H9 (cell line): ENCODE results near the gene COTL1. TPM values are rescaled to one million over a fixed set of nuclear protein-coding genes. Genes with fewer than 3 reads are reported as not detected.

Experiments
- DNase-seq: peaks from one replicate; pipeline ENCODE4 v3.0.0-alpha.2; 2017
- H2AFZ ChIP-seq: one replicate; pipeline ENCODE4 v1.6.1; 2013; ENCODE audit warnings: mild to moderate bottlenecking, low read length, control low read depth, moderate library complexity
- H2AK5ac ChIP-seq: 2 replicates; pipeline ENCODE4 v1.6.1; 2013; ENCODE audit warnings: low read length, control low read depth, mixed read lengths; ENCODE audit not compliant: insufficient read length
- H2BK120ac ChIP-seq: one replicate; pipeline ENCODE4 v1.6.1; 2013; ENCODE audit warnings: low read depth, mild to moderate bottlenecking, low read length, control low read depth, inconsistent platforms; ENCODE audit not compliant: poor library complexity, severe bottlenecking
- H2BK12ac ChIP-seq: 2 replicates; pipeline ENCODE4 v1.6.1; 2013; ENCODE audit warnings: low read length, control low read depth, mixed read lengths, low read depth; ENCODE audit not compliant: insufficient read length
- H2BK15ac ChIP-seq: 2 replicates; pipeline ENCODE4 v1.6.1; 2013; ENCODE audit warnings: low read depth, low read length, control low read depth
- H2BK20ac ChIP-seq: one replicate; pipeline ENCODE4 v1.6.1; 2013; ENCODE audit warnings: low read depth, mild to moderate bottlenecking, low read length, control low read depth, inconsistent platforms; ENCODE audit not compliant: poor library complexity, severe bottlenecking
- H2BK5ac ChIP-seq: 2 replicates; pipeline ENCODE4 v1.6.1; 2013; ENCODE audit warnings: low read length, control low read depth, mixed read lengths; ENCODE audit not compliant: insufficient read length
- H3K14ac ChIP-seq: 2 replicates; pipeline ENCODE4 v1.6.1; 2013; ENCODE audit warnings: low read length, control low read depth; ENCODE audit not compliant: insufficient read depth
- H3K18ac ChIP-seq: 2 replicates; pipeline ENCODE4 v1.6.1; 2013; ENCODE audit warnings: low read depth, mild to moderate bottlenecking, mixed read lengths, low read length, control low read depth; ENCODE audit not compliant: insufficient read length
- H3K23ac ChIP-seq: 2 replicates; pipeline ENCODE4 v1.6.1; 2013; ENCODE audit warnings: low read length, control low read depth, mixed read lengths, low read depth; ENCODE audit not compliant: insufficient read length
- H3K23me2 ChIP-seq: 2 replicates; pipeline ENCODE4 v1.6.1; 2013; ENCODE audit warnings: low read depth, mild to moderate bottlenecking, mixed read lengths, low read length, control low read depth; ENCODE audit not compliant: insufficient read length, poor library complexity, severe bottlenecking
- H3K27ac ChIP-seq: 2 replicates; pipeline ENCODE4 v1.5.1; 2013; ENCODE audit warnings: low read length, control low read depth, mixed read lengths, low read depth; ENCODE audit not compliant: insufficient read length
- H3K27me3 ChIP-seq: 2 replicates; pipeline ENCODE4 v1.6.1; 2013; ENCODE audit warnings: low read length, control low read depth, inconsistent platforms; ENCODE audit not compliant: insufficient read depth
- H3K4ac ChIP-seq: 2 replicates; pipeline ENCODE4 v1.6.1; 2013; ENCODE audit warnings: low read depth, mild to moderate bottlenecking, control low read depth, inconsistent platforms, low read length, moderate library complexity
- H3K4me1 ChIP-seq: 2 replicates; pipeline ENCODE4 v1.6.1; 2013; ENCODE audit warnings: low read length, control low read depth, inconsistent platforms; ENCODE audit not compliant: insufficient read depth
- H3K4me2 ChIP-seq: 2 replicates; pipeline ENCODE4 v1.6.1; 2013; ENCODE audit warnings: low read length, control low read depth, mixed read lengths; ENCODE audit not compliant: insufficient read length, insufficient read depth
- H3K56ac ChIP-seq: 2 replicates; pipeline ENCODE4 v1.6.1; 2013; ENCODE audit warnings: low read depth, mild to moderate bottlenecking, mixed read lengths, low read length, control low read depth; ENCODE audit not compliant: insufficient read length
- H3K79me1 ChIP-seq: 2 replicates; pipeline ENCODE4 v1.6.1; 2013; ENCODE audit warnings: low read depth, mild to moderate bottlenecking, moderate library complexity, low read length, control low read depth, inconsistent platforms; ENCODE audit not compliant: insufficient read depth, poor library complexity, severe bottlenecking
- H3K79me2 ChIP-seq: 2 replicates; pipeline ENCODE4 v1.6.1; 2013; ENCODE audit warnings: low read length, control low read depth, inconsistent platforms; ENCODE audit not compliant: insufficient read depth
- H3K9ac ChIP-seq: 2 replicates; pipeline ENCODE4 v1.6.1; 2013; ENCODE audit warnings: low read length, control low read depth, mixed read lengths; ENCODE audit not compliant: insufficient read length; ENCODE audit errors: extremely low read depth
- H3K9me3 ChIP-seq: one replicate; pipeline ENCODE4 v1.6.1; 2013; ENCODE audit warnings: low read depth, low read length, inconsistent platforms; ENCODE audit not compliant: control insufficient read depth
- H3T11ph ChIP-seq: one replicate; pipeline ENCODE4 v1.6.1; 2013; ENCODE audit warnings: mild to moderate bottlenecking, low read length, control low read depth, inconsistent platforms
- H4K20me1 ChIP-seq: one replicate; pipeline ENCODE4 v1.6.1; 2013; ENCODE audit not compliant: control insufficient read depth, insufficient read length, insufficient read depth
- H4K5ac ChIP-seq: 2 replicates; pipeline ENCODE4 v1.6.1; 2013; ENCODE audit warnings: low read depth, mild to moderate bottlenecking, mixed read lengths, low read length, control low read depth; ENCODE audit not compliant: insufficient read length
- H4K8ac ChIP-seq: replicated peaks from 2 replicates; pipeline ENCODE4 v1.6.1; 2013; ENCODE audit warnings: low read length, control low read depth, mixed read lengths, low read depth; ENCODE audit not compliant: insufficient read length
- H4K91ac ChIP-seq: 2 replicates; pipeline ENCODE4 v1.6.1; 2013; ENCODE audit warnings: low read depth, mild to moderate bottlenecking, moderate library complexity, mixed read lengths, low read length, control low read depth; ENCODE audit not compliant: insufficient read length
- H3K27ac Mint-ChIP-seq, 3 experiments: 2 replicates in 2 of 3; 3 replicates in 1 of 3; pipeline ENCODE4 v1.8.0; 2020 to 2021; ENCODE audit warnings: mixed read lengths in 3 of 3, mild to moderate bottlenecking in 1 of 3, moderate library complexity in 1 of 3
- H3K27me3 Mint-ChIP-seq: 2 replicates; pipeline ENCODE4 v1.8.0; 2021; ENCODE audit warnings: low read depth, mild to moderate bottlenecking, moderate library complexity, mixed read lengths
- H3K36me3 Mint-ChIP-seq, 3 experiments: 2 replicates in 2 of 3; 3 replicates in 1 of 3; pipeline ENCODE4 v1.8.0; 2020 to 2021; ENCODE audit warnings: low read depth in 3 of 3, mixed read lengths in 3 of 3; ENCODE audit not compliant: insufficient read depth in 1 of 3
- H3K4me1 Mint-ChIP-seq, 2 experiments: 2 replicates each; pipeline ENCODE4 v1.8.0; 2020; ENCODE audit warnings: mixed read lengths in 2 of 2
- H3K4me3 Mint-ChIP-seq, 2 experiments: 2 replicates in 1 of 2; 3 replicates in 1 of 2; pipeline ENCODE4 v1.8.0; 2020 to 2021; ENCODE audit warnings: mild to moderate bottlenecking in 2 of 2, mixed read lengths in 2 of 2, moderate library complexity in 1 of 2
- H3K9me3 Mint-ChIP-seq, 2 experiments: 2 replicates in 1 of 2; 3 replicates in 1 of 2; pipeline ENCODE4 v1.8.0; 2020; ENCODE audit warnings: mild to moderate bottlenecking in 2 of 2, mixed read lengths in 2 of 2, moderate library complexity in 1 of 2
- WGBS: extraction: QIAGEN DNeasy Blood & Tissue Kit; methylation state at CpG from one replicate; pipeline ENCODE4 v1.1.7; 2013; ENCODE audit warnings: missing lambda C conversion rate, low lambda C conversion rate, mixed read lengths; ENCODE audit not compliant: insufficient read length; ENCODE audit errors: extremely low coverage; 5-methylcytosine and 5-hydroxymethylcytosine counted together
- total RNA-seq: library from RNA; stranded (reverse); gene quantifications from 2 replicates; pipeline ENCODE4 v1.2.1, GENCODE V29; 2021
- TF ChIP-seq, protein P1 (sequence below): fragments of 200-600 bp; sonication (generic); conservative IDR thresholded peaks from 3 replicates; pipeline ENCODE4 v1.8.0; 2021; ENCODE audit warnings: antibody characterized with exemption, mild to moderate bottlenecking

The COTL1 gene
- total RNA-seq, 1 experiment from 2014 or later: 81.4 TPM

DNA sequence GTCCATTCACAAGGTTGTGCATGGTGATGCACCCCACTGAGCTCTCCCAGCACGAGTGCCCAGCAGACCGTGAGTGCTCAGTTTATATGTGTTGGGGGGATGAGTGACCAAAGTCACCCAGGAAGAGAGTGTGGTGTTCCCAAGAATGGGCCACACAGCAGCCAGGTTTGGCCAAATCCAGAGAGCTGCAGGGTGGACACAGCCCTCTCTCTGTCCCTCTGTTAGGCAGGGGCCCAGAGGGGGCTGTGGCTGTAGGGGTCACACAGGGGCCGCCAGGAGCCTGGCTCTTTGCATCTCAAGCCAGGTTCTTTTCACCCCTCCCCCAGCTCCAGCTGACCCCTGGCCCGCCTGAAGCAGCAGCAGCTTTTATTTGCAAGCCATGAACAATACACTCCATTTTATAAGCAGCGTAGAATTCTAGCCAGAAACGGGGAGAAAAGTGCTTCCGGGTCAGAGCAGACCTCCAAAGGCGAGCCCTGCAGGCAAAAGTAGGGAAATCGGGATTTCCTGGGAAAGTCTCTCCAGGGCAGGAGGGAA is 13.3 kb downstream of the COTL1 start:
- H3K23me2 ChIP-seq: no peaks in the 10 kb centered on the region
- peaks cover 3% of the 10 kb centered on the region; the same call in 1 of the 2 replicates for H3K27me3 Mint-ChIP-seq
- no peak overlapping the region for H3K4ac ChIP-seq
- H3T11ph ChIP-seq: no peak overlapping the region
- H2BK20ac ChIP-seq: no peak overlapping the region
- peak overlapping the region in 1 of 2 experiments; percentile 50; a peak in 1 of 5 replicates for H3K4me3 Mint-ChIP-seq
- peaks cover 37 to 44% of the 10 kb centered on the region in 2 experiments for H3K4me1 Mint-ChIP-seq
- H3K4me1 ChIP-seq: 0 out of 2 replicates have a peak, but pooled peaks cover 4% of the 10 kb centered on the region
- no peaks in the 10 kb centered on the region for H3K27me3 ChIP-seq
- no peak overlapping the region for H2BK120ac ChIP-seq
- no peak overlapping the region for H4K5ac ChIP-seq
- H2BK5ac ChIP-seq: no peak overlapping the region
- no peak overlapping the region for H3K18ac ChIP-seq
- no peaks in the 10 kb centered on the region for H4K20me1 ChIP-seq
- H3K79me2 ChIP-seq: peaks cover 3% of the 10 kb centered on the region; the same call in 1 of the 2 replicates
- TF ChIP-seq, protein P1, sequence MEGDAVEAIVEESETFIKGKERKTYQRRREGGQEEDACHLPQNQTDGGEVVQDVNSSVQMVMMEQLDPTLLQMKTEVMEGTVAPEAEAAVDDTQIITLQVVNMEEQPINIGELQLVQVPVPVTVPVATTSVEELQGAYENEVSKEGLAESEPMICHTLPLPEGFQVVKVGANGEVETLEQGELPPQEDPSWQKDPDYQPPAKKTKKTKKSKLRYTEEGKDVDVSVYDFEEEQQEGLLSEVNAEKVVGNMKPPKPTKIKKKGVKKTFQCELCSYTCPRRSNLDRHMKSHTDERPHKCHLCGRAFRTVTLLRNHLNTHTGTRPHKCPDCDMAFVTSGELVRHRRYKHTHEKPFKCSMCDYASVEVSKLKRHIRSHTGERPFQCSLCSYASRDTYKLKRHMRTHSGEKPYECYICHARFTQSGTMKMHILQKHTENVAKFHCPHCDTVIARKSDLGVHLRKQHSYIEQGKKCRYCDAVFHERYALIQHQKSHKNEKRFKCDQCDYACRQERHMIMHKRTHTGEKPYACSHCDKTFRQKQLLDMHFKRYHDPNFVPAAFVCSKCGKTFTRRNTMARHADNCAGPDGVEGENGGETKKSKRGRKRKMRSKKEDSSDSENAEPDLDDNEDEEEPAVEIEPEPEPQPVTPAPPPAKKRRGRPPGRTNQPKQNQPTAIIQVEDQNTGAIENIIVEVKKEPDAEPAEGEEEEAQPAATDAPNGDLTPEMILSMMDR: no peak
- H3K36me3 Mint-ChIP-seq: peaks cover 9 to 15% (median 12%) of the 10 kb centered on the region in 3 experiments
- no peak overlapping the region for H4K91ac ChIP-seq
- no peak overlapping the region for H2AFZ ChIP-seq
- no CpG with 5 or more reads among the region's 9 CpGs for WGBS
- H2BK15ac ChIP-seq: no peak overlapping the region
- no peak overlapping the region for H2BK12ac ChIP-seq
- no peak overlapping the region for H2AK5ac ChIP-seq
- H3K4me2 ChIP-seq: no peak overlapping the region
- no peak for DNase-seq
- no peak overlapping the region for H4K8ac ChIP-seq
- H3K27ac ChIP-seq: no peak overlapping the region
- H3K9me3 Mint-ChIP-seq: peaks cover 5 to 7% of the 10 kb centered on the region in 2 experiments; a peak in 3 of 5 replicates
- peak overlapping the region in 2 of 3 experiments; percentile 23 to 72; a peak in 1 of 7 replicates for H3K27ac Mint-ChIP-seq
- H3K56ac ChIP-seq: no peak overlapping the region
- no peak overlapping the region for H3K23ac ChIP-seq
- no peak overlapping the region for H3K9ac ChIP-seq
- no peaks in the 10 kb centered on the region for H3K9me3 ChIP-seq
- H3K14ac ChIP-seq: no peak overlapping the region
- peaks cover 6% of the 10 kb centered on the region for H3K79me1 ChIP-seq
